B cell (primary cell): ENCODE data around the gene FAM200B. TPM values are rescaled to one million over a fixed set of nuclear protein-coding genes. Genes with fewer than 3 reads are reported as not detected.

Experiments used
- ATAC-seq: fragments of 200-7000 bp; cut with Tn5 transposase; one replicate; pipeline ENCODE4 v1.10.0; 2021; ENCODE audit warnings: low read depth, mild to moderate bottlenecking, moderate number of reproducible peaks, moderate library complexity
- CTCF ChIA-PET: fragments of 350-600 bp; sonication (Branson Sonifier 250); formaldehyde crosslinking; loops from one replicate; lab custom pipeline; 2021; ENCODE audit warnings: antibody characterized with exemption, inconsistent platforms; lab: Charles Lee
- POLR2A ChIA-PET: fragments of 350-600 bp; sonication (Branson Sonifier 250); formaldehyde crosslinking; loops from one replicate; lab custom pipeline; 2021; ENCODE audit warnings: antibody characterized with exemption; lab: Charles Lee
- DNase-seq: peaks from one replicate; pipeline ENCODE4 v3.0.0; 2013
- H2AFZ ChIP-seq: 2 replicates; pipeline ENCODE4 v1.6.1; 2012; ENCODE audit warnings: mild to moderate bottlenecking, low read depth, low read length; ENCODE audit not compliant: insufficient read depth, poor library complexity, severe bottlenecking
- H3K27ac ChIP-seq, 2 donors: 1 replicate in 1 of 2; 2 replicates in 1 of 2; pipeline ENCODE4 v1.5.1; 2012 to 2013; ENCODE audit warnings: low read length in 2 of 2, mild to moderate bottlenecking in 2 of 2, moderate library complexity in 1 of 2
- H3K27me3 ChIP-seq, 4 experiments: fragments of 200-600 bp in 1 of 4; sonication (generic) in 1 of 4; replicated peaks in 1 of 4; 1 replicate in 2 of 4; 2 replicates in 2 of 4; pipeline versions ENCODE4 v1.6.1 to v1.7.0; 2013 to 2016; ENCODE audit warnings: low read length in 3 of 4, mild to moderate bottlenecking in 2 of 4, mixed read lengths in 1 of 4, moderate library complexity in 1 of 4; ENCODE audit not compliant: insufficient read depth in 4 of 4, control insufficient read depth in 3 of 4; ENCODE audit errors: control extremely low read depth in 1 of 4
- H3K36me3 ChIP-seq, 2 experiments: replicated peaks in 1 of 2; 1 replicate in 1 of 2; 2 replicates in 1 of 2; pipeline versions ENCODE4 v1.6.1 to v1.7.1; 2013; ENCODE audit warnings: low read length in 1 of 2; ENCODE audit not compliant: insufficient read depth in 2 of 2, control insufficient read depth in 1 of 2; ENCODE audit errors: control extremely low read depth in 1 of 2, extremely low read depth in 1 of 2
- H3K4me1 ChIP-seq, 2 donors: fragments of 200-600 bp in 1 of 2; sonication (generic) in 1 of 2; 1 replicate in 1 of 2; 2 replicates in 1 of 2; pipeline versions ENCODE4 v1.5.1 to v1.6.1; 2013 to 2017; ENCODE audit warnings: low read length in 2 of 2; ENCODE audit not compliant: control insufficient read depth in 2 of 2, insufficient read depth in 2 of 2
- H3K4me2 ChIP-seq: replicated peaks from 2 replicates; pipeline ENCODE3; 2012; ENCODE audit warnings: mild to moderate bottlenecking, low read depth, low read length; ENCODE audit not compliant: poor library complexity, severe bottlenecking
- H3K4me3 ChIP-seq, 5 experiments: fragments of 200-600 bp in 1 of 5; sonication (generic) in 1 of 5; 1 replicate in 3 of 5; 2 replicates in 2 of 5; pipeline versions ENCODE4 v1.5.1 to v1.7.0; 2011 to 2016; ENCODE audit warnings: low read length in 4 of 5, mild to moderate bottlenecking in 4 of 5, low read depth in 2 of 5, control low read depth in 1 of 5, moderate library complexity in 1 of 5; ENCODE audit not compliant: insufficient read depth in 1 of 5; ENCODE audit errors: control extremely low read depth in 1 of 5, extremely low read depth in 1 of 5
- H3K79me2 ChIP-seq: fragments of 200-600 bp; sonication (generic); one replicate; pipeline ENCODE4 v1.6.0; 2016; ENCODE audit warnings: low read length; ENCODE audit not compliant: control insufficient read depth, insufficient read depth
- H3K9ac ChIP-seq: fragments of 200-600 bp; sonication (generic); 2 replicates; pipeline ENCODE4 v1.6.1; 2017; ENCODE audit warnings: mild to moderate bottlenecking, low read length, moderate library complexity
- H3K9me3 ChIP-seq, 3 donors: one replicate each; pipeline versions ENCODE4 v1.6.1 to v1.7.1; 2013; ENCODE audit warnings: low read length in 2 of 3; ENCODE audit not compliant: control insufficient read depth in 2 of 3, insufficient read depth in 1 of 3; ENCODE audit errors: control extremely low read depth in 1 of 3
- H4K20me1 ChIP-seq: 2 replicates; pipeline ENCODE4 v1.6.0; 2012; ENCODE audit warnings: mild to moderate bottlenecking, low read length; ENCODE audit not compliant: insufficient read depth, control insufficient read depth, poor library complexity, severe bottlenecking
- H3K27ac Mint-ChIP-seq: one replicate; pipeline ENCODE4 v1.8.0; 2021; ENCODE audit warnings: mixed read lengths
- H3K27me3 Mint-ChIP-seq: one replicate; pipeline ENCODE4 v1.8.0; 2021; ENCODE audit warnings: mixed read lengths
- H3K4me1 Mint-ChIP-seq: one replicate; pipeline ENCODE4 v1.8.0; 2021; ENCODE audit warnings: mixed read lengths
- H3K4me3 Mint-ChIP-seq: one replicate; pipeline ENCODE4 v1.8.0; 2021; ENCODE audit warnings: mixed read lengths
- H3K9me3 Mint-ChIP-seq: one replicate; pipeline ENCODE4 v1.8.0; 2022; ENCODE audit warnings: mixed read lengths; ENCODE audit not compliant: insufficient read depth
- EZH2 ChIP-seq: IDR thresholded peaks from 2 replicates; pipeline ENCODE4 v1.6.1; 2012; ENCODE audit warnings: borderline replicate concordance, low read depth, mild to moderate bottlenecking, moderate library complexity, low read length; ENCODE audit not compliant: insufficient read depth, poor library complexity, severe bottlenecking
- WGBS: methylation state at CpG from one replicate; pipeline ENCODE4 v1.1.5; 2013; ENCODE audit warnings: missing lambda C conversion rate; ENCODE audit not compliant: insufficient coverage; 5-methylcytosine and 5-hydroxymethylcytosine counted together
- intact Hi-C: fragments of 100-400 bp; cut with micrococcal nuclease; formaldehyde crosslinking; loops from one replicate; pipeline ENCODE4 v1.10.0; 2022
- polyA plus RNA-seq: library from polyadenylated mRNA; depleted of rRNA; stranded (reverse); fragments of >200 nt; gene quantifications from 2 replicates; pipeline ENCODE4 v1.2.3, GENCODE V29; 2012
- total RNA-seq, 2 donors: library from RNA; stranded (reverse); fragments of 120-200 nt in 1 of 2; gene quantifications; 1 replicate in 1 of 2; 2 replicates in 1 of 2; pipeline versions ENCODE4 v1.2.3 to v1.2.4, GENCODE V29; 2013 to 2022
- TF ChIP-seq, protein P1 (sequence below): fragments of 200-600 bp; IDR thresholded peaks from one replicate; pipeline ENCODE4 v1.8.0; 2022; ENCODE audit warnings: antibody characterized with exemption, mild to moderate bottlenecking

FAM200B gene
- total and polyA plus RNA-seq, 2 donors (not counting 1 experiment from before 2014, with no cell fraction given): 10.3 to 12.1 TPM

- H3K4me1 ChIP-seq: peaks cover 9 to 15% of the 10 kb centered on the region in 2 donors
- no peak overlapping the region for H3K27ac Mint-ChIP-seq
- H3K4me3 Mint-ChIP-seq: no peak overlapping the region
- no peaks in the 10 kb centered on the region for H3K27me3 Mint-ChIP-seq
- H2AFZ ChIP-seq: no peak overlapping the region
- no peak for ATAC-seq
- no peaks in the 10 kb centered on the region for H3K9me3 Mint-ChIP-seq
- H3K9ac ChIP-seq: no peak overlapping the region
- no peak overlapping the region for H3K27ac ChIP-seq
- no peaks in the 10 kb centered on the region for H3K9me3 ChIP-seq
- H3K79me2 ChIP-seq: peaks cover 7% of the 10 kb centered on the region
- H3K4me1 Mint-ChIP-seq: peaks cover 21% of the 10 kb centered on the region
- POLR2A ChIA-PET: no interaction called here
- H4K20me1 ChIP-seq: no peaks in the 10 kb centered on the region
- DNase-seq: no peak
- H3K27me3 ChIP-seq: no peaks in the 10 kb centered on the region
- no peak overlapping the region for H3K4me2 ChIP-seq
- TF ChIP-seq EZH2: no peak
- TF ChIP-seq, protein P1, sequence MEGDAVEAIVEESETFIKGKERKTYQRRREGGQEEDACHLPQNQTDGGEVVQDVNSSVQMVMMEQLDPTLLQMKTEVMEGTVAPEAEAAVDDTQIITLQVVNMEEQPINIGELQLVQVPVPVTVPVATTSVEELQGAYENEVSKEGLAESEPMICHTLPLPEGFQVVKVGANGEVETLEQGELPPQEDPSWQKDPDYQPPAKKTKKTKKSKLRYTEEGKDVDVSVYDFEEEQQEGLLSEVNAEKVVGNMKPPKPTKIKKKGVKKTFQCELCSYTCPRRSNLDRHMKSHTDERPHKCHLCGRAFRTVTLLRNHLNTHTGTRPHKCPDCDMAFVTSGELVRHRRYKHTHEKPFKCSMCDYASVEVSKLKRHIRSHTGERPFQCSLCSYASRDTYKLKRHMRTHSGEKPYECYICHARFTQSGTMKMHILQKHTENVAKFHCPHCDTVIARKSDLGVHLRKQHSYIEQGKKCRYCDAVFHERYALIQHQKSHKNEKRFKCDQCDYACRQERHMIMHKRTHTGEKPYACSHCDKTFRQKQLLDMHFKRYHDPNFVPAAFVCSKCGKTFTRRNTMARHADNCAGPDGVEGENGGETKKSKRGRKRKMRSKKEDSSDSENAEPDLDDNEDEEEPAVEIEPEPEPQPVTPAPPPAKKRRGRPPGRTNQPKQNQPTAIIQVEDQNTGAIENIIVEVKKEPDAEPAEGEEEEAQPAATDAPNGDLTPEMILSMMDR: no peak
- H3K36me3 ChIP-seq: no peaks in the 10 kb centered on the region
- no CpG with 5 or more reads among the region's 6 CpGs for WGBS
- CTCF ChIA-PET: no interaction called here
- H3K4me3 ChIP-seq: no peak overlapping the region
- intact Hi-C loops: no loop called here
These were observed 4.7 kb upstream of the FAM200B start for GRCh38 chr4:15676899-15677298.

GRCh38 chr4:15677507-15677988 lies 4.1 kb upstream of the FAM200B start:
- Histone ChIP-seq H3K27me3 (no peaks in the 10 kb centered on the region), H3K27ac (no peak overlapping the region), H3K36me3 (no peaks in the 10 kb centered on the region), H4K20me1 (no peaks in the 10 kb centered on the region), H3K4me2 (no peak overlapping the region), H3K79me2 (peaks cover 11% of the 10 kb centered on the region), H3K4me1 (peaks cover 13 to 21% of the 10 kb centered on the region in 2 donors), H3K9ac (no peak overlapping the region), H3K9me3 (no peaks in the 10 kb centered on the region), H3K4me3 (no peak overlapping the region), H2AFZ (no peak overlapping the region)
- no peaks in the 10 kb centered on the region for H3K27me3 Mint-ChIP-seq
- DNase-seq (no peak), ATAC-seq (no peak)
- no peak overlapping the region for H3K27ac Mint-ChIP-seq
- WGBS: 80% methylated on average over 1 of the region's 2 CpGs
- no peak for TF ChIP-seq EZH2
- TF ChIP-seq, protein P1: no peak
- ChIA-PET CTCF (no interaction called here), POLR2A (no interaction called here)
- no peaks in the 10 kb centered on the region for H3K9me3 Mint-ChIP-seq
- H3K4me3 Mint-ChIP-seq: no peak overlapping the region
- intact Hi-C loops: no loop called here
- peaks cover 27% of the 10 kb centered on the region for H3K4me1 Mint-ChIP-seq
